ENCODE results near the gene VEGFB.

DNA sequence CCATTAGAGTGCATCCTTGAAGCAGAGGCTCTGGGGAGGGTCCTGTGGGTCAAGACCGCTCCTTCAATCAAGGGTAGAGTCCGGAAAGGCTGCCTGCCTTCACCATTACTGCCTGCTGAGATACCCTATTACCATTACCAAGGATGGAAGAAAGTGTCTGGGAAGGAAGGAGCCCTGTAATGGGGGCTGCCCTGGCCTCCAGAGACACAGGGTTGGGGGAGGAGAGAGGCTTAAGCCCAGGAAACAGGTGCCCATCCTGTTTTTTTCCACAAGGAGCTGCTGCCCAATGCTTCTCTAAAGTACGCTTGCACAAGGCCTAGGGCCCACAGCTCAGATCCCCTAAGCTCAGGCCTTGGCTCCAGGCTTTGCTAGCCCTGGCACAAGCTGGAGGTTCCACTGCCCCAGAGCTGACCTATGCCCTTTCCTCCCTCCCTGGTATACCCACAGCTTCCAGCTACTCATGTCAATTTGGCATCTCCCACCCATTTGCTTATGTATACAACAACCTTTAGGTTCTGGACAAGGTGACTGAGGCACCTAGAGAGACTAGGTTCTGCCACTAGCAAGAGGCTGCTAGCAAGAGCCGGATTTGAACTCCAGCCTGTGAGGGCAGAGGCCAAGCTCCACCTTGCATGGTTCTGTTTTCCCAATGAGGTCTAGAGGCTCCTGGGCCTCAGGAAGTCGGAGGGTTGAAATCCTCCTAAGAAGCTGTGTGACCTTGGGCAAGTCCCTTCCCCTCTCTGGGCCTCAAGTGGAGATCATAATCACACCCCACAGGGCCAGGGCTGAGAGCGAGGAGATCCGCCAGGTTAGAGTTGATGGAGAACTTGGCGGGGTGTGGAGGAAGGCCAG lies 15.4 kb downstream of the VEGFB start:
- TF ChIP-seq, protein P1, sequence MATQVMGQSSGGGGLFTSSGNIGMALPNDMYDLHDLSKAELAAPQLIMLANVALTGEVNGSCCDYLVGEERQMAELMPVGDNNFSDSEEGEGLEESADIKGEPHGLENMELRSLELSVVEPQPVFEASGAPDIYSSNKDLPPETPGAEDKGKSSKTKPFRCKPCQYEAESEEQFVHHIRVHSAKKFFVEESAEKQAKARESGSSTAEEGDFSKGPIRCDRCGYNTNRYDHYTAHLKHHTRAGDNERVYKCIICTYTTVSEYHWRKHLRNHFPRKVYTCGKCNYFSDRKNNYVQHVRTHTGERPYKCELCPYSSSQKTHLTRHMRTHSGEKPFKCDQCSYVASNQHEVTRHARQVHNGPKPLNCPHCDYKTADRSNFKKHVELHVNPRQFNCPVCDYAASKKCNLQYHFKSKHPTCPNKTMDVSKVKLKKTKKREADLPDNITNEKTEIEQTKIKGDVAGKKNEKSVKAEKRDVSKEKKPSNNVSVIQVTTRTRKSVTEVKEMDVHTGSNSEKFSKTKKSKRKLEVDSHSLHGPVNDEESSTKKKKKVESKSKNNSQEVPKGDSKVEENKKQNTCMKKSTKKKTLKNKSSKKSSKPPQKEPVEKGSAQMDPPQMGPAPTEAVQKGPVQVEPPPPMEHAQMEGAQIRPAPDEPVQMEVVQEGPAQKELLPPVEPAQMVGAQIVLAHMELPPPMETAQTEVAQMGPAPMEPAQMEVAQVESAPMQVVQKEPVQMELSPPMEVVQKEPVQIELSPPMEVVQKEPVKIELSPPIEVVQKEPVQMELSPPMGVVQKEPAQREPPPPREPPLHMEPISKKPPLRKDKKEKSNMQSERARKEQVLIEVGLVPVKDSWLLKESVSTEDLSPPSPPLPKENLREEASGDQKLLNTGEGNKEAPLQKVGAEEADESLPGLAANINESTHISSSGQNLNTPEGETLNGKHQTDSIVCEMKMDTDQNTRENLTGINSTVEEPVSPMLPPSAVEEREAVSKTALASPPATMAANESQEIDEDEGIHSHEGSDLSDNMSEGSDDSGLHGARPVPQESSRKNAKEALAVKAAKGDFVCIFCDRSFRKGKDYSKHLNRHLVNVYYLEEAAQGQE (IDR thresholded peaks at IDR 0.05; ENCODE audit: insufficient read depth in 1 of 2, low read depth in 2 of 2, low read length in 1 of 2), result no peak
- no peak for TF ChIP-seq CTCF (IDR thresholded peaks at IDR 0.05)

Data from Panc1 (cell line).